Fibroblast of skin of scalp (primary cell): ENCODE data around the gene ZNF124.
"Not testable (repeated sequence)": the region's sequence is repeated elsewhere in the genome, so short reads cannot be mapped to it uniquely, and the experiment has no call there.

Source experiments
- DNase-seq: peaks from one replicate; pipeline ENCODE4 v3.0.0-alpha.2; 2013

Gene ZNF124

DNA sequence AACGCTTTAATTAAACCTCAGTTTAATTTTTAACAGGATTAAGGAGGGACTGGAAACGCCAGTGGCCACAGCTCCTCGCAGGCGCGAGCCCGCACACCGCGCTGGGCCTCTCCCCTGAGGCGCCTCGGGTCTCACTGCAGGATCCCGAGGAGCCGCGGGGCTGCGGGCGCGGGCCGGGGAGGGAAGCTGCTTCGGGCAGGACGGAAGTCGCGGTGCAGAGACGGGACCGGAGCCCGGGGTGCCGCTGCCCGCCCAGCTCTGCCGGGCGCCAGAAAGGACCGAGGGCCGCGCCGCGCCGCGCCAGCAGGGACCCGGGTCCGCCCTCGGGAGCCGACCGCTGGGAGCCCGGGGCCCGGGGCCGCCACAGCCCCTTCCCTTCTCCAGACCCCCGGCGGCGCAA lies 377 bp downstream of the ZNF124 start:
- DNase-seq, result not testable (repeated sequence)

DNA sequence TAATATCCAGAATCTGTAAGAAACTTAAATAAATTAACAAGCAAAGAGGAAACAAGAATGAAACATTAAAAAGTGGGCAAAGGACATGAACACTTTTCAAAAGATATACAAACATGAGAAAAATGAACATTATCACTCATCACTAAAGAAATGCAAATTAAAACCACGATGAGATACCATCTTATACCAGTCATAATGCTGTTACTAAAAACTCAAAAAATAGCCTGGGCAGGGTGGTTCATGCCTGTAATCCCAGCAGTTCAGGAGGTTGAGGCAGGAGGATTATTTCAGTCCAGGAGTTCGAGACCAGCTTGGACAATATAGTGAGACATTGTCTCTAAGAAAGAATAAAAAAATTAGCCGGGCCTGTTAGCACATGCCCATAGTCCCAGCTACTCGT lies 6.1 kb downstream of the ZNF124 start:
- no peak for DNase-seq

GRCh38 chr1:247164694-247165093 lies 7.1 kb downstream of the ZNF124 start:
- DNase-seq, result no peak

DNA sequence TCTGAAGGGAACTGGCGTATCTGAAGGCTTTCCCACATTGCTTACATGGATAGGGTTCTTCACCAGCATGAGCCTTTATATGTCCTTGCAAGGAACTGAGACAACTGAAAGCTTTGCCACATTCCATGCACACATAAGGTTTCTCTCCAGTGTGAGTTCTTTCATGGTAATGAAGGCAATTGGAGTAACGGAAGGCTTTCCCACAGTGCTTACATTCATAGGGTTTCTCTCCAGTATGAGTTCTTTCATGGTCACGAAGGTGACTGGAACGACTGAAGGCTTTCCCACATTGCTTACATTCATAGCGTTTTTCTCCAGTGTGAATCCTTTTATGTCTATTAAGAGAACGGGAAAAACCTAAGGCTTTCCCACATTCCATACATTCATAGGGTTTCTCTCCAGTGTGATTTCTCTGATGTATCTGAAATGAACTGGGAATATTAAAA lies 15.0 kb downstream of the ZNF124 start:
- no peak for DNase-seq

DNA sequence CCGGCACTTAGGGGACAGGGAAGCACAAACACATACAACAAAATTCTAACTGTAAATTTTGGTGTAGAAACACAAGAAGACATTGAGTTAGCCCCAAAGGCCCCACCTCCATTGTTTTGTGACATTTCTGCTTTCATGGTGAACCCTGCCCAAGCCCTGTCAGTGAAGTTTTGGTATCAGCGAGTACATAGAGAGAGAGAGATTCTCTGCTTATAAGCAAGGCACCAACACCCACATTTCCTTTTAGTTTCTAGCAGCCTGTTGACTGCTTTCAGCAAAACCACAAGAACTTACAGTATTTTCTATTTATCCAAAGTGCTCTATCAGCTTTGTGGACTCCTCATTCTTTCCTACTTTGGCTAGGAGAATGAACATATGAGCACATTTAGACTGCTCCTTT lies 24.0 kb downstream of the ZNF124 start:
- DNase-seq, result no peak

- not testable (repeated sequence) for DNase-seq
These were observed 24.7 kb downstream of the ZNF124 start for GRCh38 chr1:247147120-247147519.

DNA sequence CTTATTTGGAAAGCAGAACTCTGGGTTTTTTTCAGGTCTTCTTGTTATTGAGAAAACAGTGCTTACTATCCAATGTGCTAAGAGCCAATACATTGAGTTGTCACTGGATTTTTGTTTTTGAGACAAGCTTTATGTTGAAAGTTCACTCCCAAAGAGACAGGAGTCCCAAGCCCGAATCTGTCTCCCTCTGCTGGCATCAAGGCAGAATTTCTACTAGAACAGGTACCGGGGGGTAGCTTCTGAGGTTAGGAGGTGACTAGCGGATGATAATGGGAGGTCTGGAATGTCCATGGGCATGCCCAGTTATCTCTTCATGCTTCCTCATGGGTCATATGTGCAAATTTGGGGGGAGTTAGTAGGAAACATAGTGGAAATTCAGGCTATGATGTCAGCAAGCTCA lies 25.1 kb downstream of the ZNF124 start:
- no peak for DNase-seq

DNA sequence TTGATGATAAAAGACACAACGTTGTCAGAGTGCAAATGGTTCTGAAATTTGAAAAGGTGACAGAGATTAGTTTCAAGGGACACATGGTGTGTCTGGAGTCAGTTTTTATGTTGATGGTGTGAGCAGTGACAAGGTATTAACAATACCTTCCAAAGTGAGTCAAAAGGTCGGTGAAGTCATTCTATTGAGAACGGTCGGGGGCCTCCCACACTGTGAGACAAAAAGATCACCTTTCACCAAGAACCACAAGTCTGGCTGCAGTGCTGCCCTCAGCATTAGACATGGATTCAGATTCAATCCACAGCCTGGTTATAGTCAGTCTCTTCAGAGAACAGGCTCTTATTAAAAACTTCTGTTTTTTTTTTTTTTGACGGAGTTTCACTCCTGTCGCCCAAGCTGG lies 26.5 kb downstream of the ZNF124 start:
- DNase-seq, result no peak

DNA sequence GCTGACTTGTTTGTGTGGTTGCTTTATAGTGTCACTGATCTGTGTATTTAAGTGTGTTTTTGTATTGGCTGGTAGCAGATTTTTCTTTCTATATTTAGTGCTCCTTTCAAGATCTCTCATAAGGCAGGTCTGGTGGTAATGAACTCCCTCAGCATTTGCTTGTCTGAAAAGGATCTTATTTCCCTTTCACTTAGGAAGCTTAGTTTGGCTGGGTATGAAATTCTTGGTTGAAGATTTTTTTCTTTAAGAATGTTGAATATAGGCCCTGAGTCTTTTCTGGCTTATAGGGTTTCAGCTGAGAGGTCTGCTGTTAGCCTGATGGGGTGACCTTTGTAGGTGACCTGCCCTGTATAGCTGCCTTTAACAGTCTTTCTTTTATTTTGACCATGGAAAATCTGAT lies 32.3 kb downstream of the ZNF124 start:
- DNase-seq, result not testable (repeated sequence)

- no peak for DNase-seq
These were observed 40.6 kb downstream of the ZNF124 start for GRCh38 chr1:247131236-247131635.

- not testable (repeated sequence) for DNase-seq
These were observed 44.1 kb downstream of the ZNF124 start for GRCh38 chr1:247127519-247128282.

- not testable (repeated sequence) for DNase-seq
These were observed 45.2 kb downstream of the ZNF124 start for GRCh38 chr1:247126601-247127000.

DNA sequence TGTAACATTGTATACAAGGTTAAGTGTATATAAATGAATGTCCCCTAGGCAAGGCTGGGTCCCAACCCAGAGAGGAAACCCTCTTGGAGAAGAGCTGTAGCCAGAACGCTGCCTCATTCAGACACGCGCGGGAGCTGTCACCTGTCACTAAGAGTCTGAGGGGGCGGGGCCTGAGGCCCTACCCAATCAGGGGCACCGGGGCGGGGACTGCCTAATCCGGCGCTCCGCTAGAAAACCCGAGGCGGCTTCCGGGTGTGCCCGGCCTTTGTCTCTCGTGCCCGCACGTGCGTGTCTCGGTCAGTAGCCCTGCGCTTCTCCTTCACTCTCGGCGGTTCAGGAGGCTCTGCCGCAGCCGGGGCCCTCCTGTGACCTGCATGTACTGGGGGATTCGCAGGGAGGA lies 45.7 kb downstream of the ZNF124 start:
- DNase-seq, result not testable (repeated sequence)

DNA sequence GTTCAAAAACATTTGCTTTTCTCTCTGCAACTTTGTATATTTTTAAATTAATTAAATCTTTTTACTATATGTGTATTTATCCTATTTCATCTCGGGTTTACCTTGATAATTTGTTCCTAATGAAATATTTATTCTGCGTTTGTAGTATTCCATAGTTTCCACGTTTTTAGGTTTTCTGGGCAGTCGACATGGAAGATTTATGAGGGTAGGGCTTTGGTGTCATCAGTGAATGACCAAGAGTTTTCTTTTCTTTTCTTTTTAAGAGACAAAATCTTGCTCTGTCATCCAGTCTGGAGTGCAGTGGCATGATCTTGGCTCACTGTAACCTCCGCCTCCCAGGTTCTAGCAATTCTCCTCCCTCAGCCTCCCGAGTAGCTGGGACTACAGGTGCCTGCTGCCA lies 50.4 kb downstream of the ZNF124 start:
- DNase-seq, result no peak

GRCh38 chr1:247120408-247120668 lies 51.5 kb downstream of the ZNF124 start:
- not testable (repeated sequence) for DNase-seq

GRCh38 chr1:247119600-247120407 lies 52.0 kb downstream of the ZNF124 start:
- no peak for DNase-seq

GRCh38 chr1:247118946-247119446 lies 52.8 kb downstream of the ZNF124 start:
- DNase-seq, result peak; percentile 14

- no peak for DNase-seq
These were observed 56.3 kb downstream of the ZNF124 start for GRCh38 chr1:247115545-247115944.

GRCh38 chr1:247115141-247115510 lies 56.7 kb downstream of the ZNF124 start:
- DNase-seq, result no peak

DNA sequence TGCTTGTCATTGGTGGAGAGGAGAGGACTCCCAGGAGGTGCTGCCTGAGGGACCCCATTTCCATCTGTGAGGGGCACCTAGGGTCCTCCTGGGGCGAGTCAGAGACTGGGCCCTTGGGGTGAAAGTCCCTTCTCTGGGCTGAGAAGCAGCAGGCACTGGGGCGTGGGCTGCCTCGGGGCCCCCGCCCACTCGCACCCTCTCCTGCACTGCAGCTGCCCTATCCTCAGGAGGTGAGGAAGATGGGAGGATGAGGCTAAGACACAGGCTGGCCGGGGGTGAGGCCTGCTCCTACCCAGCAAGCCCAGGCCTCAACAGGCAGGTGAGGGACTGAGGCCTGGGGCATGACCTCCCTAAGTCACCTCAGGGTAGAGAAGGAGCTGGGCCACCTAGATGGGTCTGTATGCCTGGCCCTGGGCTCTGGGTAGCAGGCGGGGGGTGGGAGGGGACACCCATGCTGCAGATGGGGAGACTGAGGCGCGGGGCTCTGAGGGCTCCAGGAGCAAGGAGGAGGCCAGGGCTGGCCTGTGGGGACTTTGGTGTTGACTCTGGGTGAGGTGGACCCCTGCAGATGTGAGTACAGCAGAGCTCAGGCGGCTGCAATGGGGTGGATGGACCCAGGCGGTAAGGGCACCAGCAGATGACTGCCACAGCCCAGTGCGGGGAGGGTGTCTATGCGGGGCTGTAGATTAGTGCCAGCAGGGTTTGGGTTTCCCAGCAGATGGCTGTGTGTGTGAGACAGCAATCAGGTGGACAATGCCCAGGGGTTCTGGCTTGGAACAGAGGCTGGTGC lies 57.3 kb downstream of the ZNF124 start:
- no peak for DNase-seq

GRCh38 chr1:247113733-247114271 lies 58.0 kb downstream of the ZNF124 start:
- no peak for DNase-seq

DNA sequence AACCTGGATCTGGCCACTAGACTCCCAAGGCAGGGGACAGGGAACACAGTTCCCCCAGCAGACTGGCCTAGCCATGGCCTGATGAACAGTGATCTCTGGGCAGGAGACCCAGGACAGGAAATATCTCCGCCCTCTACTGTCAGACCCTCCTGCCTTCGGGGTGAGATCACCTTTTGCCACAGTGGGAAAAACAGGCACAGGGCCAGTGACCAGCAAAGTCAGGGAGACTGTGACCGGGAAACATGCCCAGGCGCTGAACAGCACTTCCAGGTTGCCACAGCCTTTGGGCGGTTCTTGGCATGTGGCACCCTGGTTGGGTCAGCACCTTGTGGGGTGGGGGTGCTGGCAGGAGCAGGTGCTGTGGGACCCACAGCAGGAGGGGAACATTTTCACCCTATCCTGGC lies 58.7 kb downstream of the ZNF124 start:
- no peak for DNase-seq

DNA sequence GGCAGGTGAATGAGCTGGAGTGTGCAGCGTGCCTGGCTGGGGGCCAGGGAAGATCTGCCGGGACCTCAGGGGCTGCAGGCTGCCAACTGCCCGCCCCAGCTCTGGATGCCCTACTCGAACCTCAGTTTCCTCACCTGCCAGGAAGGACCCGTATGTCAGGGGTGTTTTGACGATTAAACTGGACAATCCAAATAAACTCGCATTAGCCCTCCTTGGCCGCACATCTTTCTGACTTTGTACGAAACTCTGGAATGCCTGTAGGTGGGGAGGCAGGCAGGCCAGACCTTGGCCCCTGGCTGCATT lies 59.4 kb downstream of the ZNF124 start:
- DNase-seq, result no peak
